ENCODE data around the gene GALNT6. TPM values are rescaled to one million over a fixed set of nuclear protein-coding genes. Genes with fewer than 3 reads are reported as not detected.

The GALNT6 gene
- total RNA-seq, 1 experiment from 2014 or later, result 9.8 TPM

- H3K23me2 ChIP-seq (ENCODE audit: insufficient read length, low read depth, low read length, poor library complexity, severe bottlenecking), result no peaks in the 10 kb centered on the region
- H4K8ac ChIP-seq (replicated peaks; ENCODE audit: insufficient read length, low read depth, low read length), result no peak overlapping the region
- Mint-ChIP-seq H3K36me3 (ENCODE audit: insufficient read depth in 1 of 3, low read depth in 3 of 3) (peaks cover 3 to 46% (median 38%) of the 10 kb centered on the region in 3 experiments), H3K9me3 (no peaks in the 10 kb centered on the region), H3K27ac (peak overlapping the region in 1 of 3 experiments; percentile 2; a peak in 1 of 7 replicates), H3K4me3 (no peak overlapping the region), H3K4me1 (peaks cover 27 to 35% of the 10 kb centered on the region in 2 experiments), H3K27me3 (ENCODE audit: low read depth) (no peaks in the 10 kb centered on the region)
- H3K9ac ChIP-seq (ENCODE audit: extremely low read depth, insufficient read length, low read length), result no peak overlapping the region
- peaks cover 3% of the 10 kb centered on the region for H4K20me1 ChIP-seq (ENCODE audit: control insufficient read depth, insufficient read depth, insufficient read length)
- no peaks in the 10 kb centered on the region for H3K79me2 ChIP-seq (ENCODE audit: insufficient read depth, low read length)
- H3K14ac ChIP-seq (ENCODE audit: insufficient read depth, low read length), result no peak overlapping the region
- no peaks in the 10 kb centered on the region for H3K27me3 ChIP-seq (ENCODE audit: insufficient read depth, low read length)
- no peak for TF ChIP-seq CTCF (conservative IDR thresholded peaks at IDR 0.05)
- no peak overlapping the region for H3K18ac ChIP-seq (ENCODE audit: insufficient read length, low read depth, low read length)
- H3K27ac ChIP-seq (ENCODE audit: insufficient read length, low read depth, low read length), result no peak overlapping the region
- no peak overlapping the region for H3K4me2 ChIP-seq (ENCODE audit: insufficient read depth, insufficient read length, low read length)
- no peak overlapping the region for H2BK120ac ChIP-seq (ENCODE audit: low read depth, low read length, poor library complexity, severe bottlenecking)
- no peak overlapping the region for H3K4ac ChIP-seq (ENCODE audit: low read depth, low read length)
- WGBS (ENCODE audit: extremely low coverage, insufficient read length, low lambda C conversion rate), result no CpG with 5 or more reads among the region's 3 CpGs
- H2BK15ac ChIP-seq (ENCODE audit: low read depth, low read length), result no peak overlapping the region
- DNase-seq, result no peak
- no peak overlapping the region for H4K91ac ChIP-seq (ENCODE audit: insufficient read length, low read depth, low read length)
- no peaks in the 10 kb centered on the region for H3K9me3 ChIP-seq (ENCODE audit: control insufficient read depth, low read depth, low read length)
- H3K56ac ChIP-seq (ENCODE audit: insufficient read length, low read depth, low read length), result no peak overlapping the region
- no peak overlapping the region for H4K5ac ChIP-seq (ENCODE audit: insufficient read length, low read depth, low read length)
- H3K79me1 ChIP-seq (ENCODE audit: insufficient read depth, low read depth, low read length, poor library complexity, severe bottlenecking), result no peaks in the 10 kb centered on the region
- H2BK5ac ChIP-seq (ENCODE audit: insufficient read length, low read length), result no peak overlapping the region
- no peak overlapping the region for H3T11ph ChIP-seq (ENCODE audit: low read length)
- no peak overlapping the region for H2AK5ac ChIP-seq (ENCODE audit: insufficient read length, low read length)
- no peak overlapping the region for H2BK12ac ChIP-seq (ENCODE audit: insufficient read length, low read depth, low read length)
- H2AFZ ChIP-seq (ENCODE audit: low read length), result no peak overlapping the region
- H2BK20ac ChIP-seq (ENCODE audit: low read depth, low read length, poor library complexity, severe bottlenecking), result no peak overlapping the region
- H3K4me1 ChIP-seq (ENCODE audit: insufficient read depth, low read length), result no peaks in the 10 kb centered on the region; the same call in 1 of the 2 replicates
- H3K23ac ChIP-seq (ENCODE audit: insufficient read length, low read depth, low read length), result no peak overlapping the region
Observed at GRCh38 chr12:51373187-51373586, 18.0 kb downstream of the GALNT6 start.

All from H9 (cell line).